Stimulated activated CD4-positive, alpha-beta T cell treated with anti-CD3 and anti-CD28 coated beads, Interleukin-12 subunit alpha, Interleukin-12 subunit beta, amount 100 ng/mL, for 4 hours (primary cell): ENCODE measurements around the gene LDLRAD3.

Experiments used
- DNase-seq: peaks from one replicate; pipeline ENCODE4 v3.0.0-alpha.2; 2020

The LDLRAD3 gene

GRCh38 chr11:36218283-36218921 is 274.5 kb downstream of the LDLRAD3 start:
- DNase-seq, result no peak

GRCh38 chr11:36219996-36220395 is 276.1 kb downstream of the LDLRAD3 start:
- DNase-seq, result no peak

DNA sequence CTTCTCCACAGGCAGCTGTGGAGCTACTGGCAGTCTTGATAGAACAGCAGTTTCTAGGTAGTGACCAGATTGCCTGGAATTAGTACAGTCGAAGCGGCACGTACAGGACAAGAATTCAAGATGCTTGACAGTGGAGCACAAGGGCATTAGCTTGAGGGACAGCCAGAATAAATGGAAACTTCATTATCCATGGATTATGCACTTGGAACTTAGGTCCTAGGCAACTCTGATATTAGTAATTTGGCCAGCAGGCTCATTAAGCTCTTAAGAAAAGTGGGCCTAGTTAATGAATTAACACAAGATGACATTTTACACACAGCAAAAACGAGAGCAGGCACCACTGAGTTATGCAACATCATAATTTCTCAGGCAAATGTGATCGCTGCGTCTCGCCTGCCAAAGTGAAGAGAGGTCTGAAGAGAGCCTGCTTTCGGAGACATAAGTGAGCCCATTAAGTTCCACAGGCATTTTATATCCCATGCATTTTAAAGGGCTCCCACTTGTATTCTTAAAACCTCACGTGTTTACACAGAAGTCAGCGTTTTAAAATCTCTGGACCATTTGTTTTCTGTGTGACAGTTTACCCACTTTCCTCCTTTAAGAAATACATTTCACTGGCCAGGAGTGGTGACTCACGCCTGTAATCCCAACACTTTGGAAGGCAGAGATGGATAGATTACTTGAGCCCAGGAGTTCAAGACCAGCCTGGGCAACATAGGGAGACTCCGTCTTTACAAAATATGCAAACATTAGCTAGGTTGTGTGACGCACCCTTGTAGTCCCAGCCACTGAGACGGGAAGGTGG is 279.2 kb downstream of the LDLRAD3 start:
- DNase-seq, result no peak

- no peak for DNase-seq
Observed at GRCh38 chr11:36224209-36224882, 280.5 kb downstream of the LDLRAD3 start.

DNA sequence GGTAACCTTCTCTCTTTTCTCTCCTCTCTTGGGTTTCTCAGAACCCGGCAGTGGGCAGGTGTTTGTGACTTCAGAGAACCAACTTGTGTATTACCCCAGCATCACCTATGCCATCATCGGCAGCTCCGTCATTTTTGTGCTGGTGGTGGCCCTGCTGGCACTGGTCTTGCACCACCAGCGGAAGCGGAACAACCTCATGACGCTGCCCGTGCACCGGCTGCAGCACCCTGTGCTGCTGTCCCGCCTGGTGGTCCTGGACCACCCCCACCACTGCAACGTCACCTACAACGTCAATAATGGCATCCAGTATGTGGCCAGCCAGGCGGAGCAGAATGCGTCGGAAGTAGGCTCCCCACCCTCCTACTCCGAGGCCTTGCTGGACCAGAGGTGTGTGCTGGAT is 283.2 kb downstream of the LDLRAD3 start:
- DNase-seq, result no peak

GRCh38 chr11:36228689-36229088 is 284.8 kb downstream of the LDLRAD3 start:
- no peak for DNase-seq

- no peak for DNase-seq
Observed at GRCh38 chr11:36229091-36229705, 285.3 kb downstream of the LDLRAD3 start.

- DNase-seq, result no peak
Observed at GRCh38 chr11:36230779-36231699, 287.2 kb downstream of the LDLRAD3 start.

- no peak for DNase-seq
Observed at GRCh38 chr11:36233204-36233603, 289.3 kb downstream of the LDLRAD3 start.

- DNase-seq, result no peak
Observed at GRCh38 chr11:36234825-36235224, 291.0 kb downstream of the LDLRAD3 start.

GRCh38 chr11:36235750-36236149 is 291.9 kb downstream of the LDLRAD3 start:
- DNase-seq, result no peak

DNA sequence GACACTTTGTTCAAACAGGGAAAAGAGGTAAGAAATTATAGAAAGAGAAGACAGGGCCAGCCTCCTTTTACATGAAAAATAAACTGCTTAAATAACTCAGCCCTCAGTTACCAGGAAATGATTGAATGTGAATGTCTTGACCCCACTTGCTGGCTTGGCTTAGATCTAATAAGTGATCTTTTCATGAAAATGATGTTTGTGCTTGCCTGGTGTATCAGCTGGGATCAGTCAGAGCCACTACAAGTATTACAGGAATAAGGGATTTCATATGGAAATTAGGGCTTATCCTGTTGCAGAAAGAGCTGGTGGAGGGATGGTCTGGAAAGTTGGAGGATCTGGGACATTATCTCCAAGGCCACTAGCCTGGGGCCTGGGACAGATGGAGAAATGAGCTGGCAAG is 293.5 kb downstream of the LDLRAD3 start:
- no peak for DNase-seq

- no peak for DNase-seq
Observed at GRCh38 chr11:36238036-36238631, 294.3 kb downstream of the LDLRAD3 start.

- DNase-seq, result no peak
Observed at GRCh38 chr11:36238881-36239280, 295.0 kb downstream of the LDLRAD3 start.

- no peak for DNase-seq
Observed at GRCh38 chr11:36239636-36240035, 295.8 kb downstream of the LDLRAD3 start.

DNA sequence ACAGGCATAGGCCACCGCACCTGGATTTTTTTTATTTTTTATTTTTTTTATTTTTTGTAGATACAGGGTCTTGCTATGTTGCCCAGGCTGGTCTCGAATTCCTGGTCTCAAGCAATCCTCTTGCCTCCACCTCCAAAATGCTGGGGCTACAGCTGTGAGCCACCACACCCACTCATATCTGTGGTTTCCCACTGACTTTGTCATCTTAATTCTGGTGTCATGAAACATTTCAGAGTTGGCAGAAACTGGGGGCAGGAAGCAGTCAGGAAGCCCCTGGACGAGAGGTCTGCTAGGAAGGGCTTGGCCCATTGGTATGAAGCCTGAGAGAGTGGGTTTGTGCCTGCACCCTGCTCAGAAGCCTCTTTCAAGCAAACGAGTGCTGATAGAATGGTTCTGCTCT is 296.3 kb downstream of the LDLRAD3 start:
- DNase-seq, result no peak

- DNase-seq, result no peak
Observed at GRCh38 chr11:36240801-36241200, 296.9 kb downstream of the LDLRAD3 start.

- DNase-seq, result no peak
Observed at GRCh38 chr11:36241497-36241896, 297.6 kb downstream of the LDLRAD3 start.

DNA sequence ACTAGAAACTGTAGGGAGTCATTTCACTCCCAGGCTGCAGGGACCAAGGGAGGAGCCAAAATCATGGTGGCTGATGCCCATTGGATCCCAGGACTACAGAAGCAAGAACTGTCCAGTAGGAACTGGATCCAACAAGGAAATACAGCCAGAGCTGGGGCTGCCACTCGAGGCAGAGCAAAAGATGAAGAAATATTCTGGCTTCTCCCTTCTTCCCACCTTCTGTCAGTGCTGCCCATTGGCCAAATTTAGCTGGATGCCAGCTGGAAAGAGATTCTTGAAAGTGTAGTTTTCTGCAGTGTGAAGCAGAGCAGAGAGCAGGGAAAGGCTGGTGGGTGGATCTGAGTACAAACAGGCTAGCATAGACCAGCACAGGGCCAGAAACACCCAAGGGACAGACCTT is 299.8 kb downstream of the LDLRAD3 start:
- no peak for DNase-seq

DNA sequence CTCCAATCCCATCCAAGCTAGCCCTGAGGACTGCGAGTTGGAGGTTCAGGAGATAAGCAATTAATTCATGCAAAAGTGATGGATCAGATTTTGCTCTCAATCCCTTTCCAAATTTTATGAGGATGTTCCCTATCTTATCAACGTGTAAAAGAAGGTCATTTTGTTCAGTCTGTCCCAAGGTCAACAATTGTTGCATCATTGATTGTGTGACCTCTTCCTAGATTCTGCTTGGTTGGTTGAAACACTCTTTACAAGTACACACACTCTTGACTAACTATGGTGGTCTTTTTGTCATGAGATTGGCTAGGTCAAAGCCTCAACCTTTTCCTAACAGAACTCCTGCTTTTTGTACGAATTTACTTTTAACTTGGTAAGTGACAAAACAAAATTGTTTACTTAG is 303.6 kb downstream of the LDLRAD3 start:
- no peak for DNase-seq

- no peak for DNase-seq
Observed at GRCh38 chr11:36248436-36248835, 304.6 kb downstream of the LDLRAD3 start.

GRCh38 chr11:36249246-36249645 is 305.4 kb downstream of the LDLRAD3 start:
- DNase-seq, result no peak
